Caki2 (cell line): Measurements from ENCODE around the gene TGFBR1. TPM values are rescaled to one million over a fixed set of nuclear protein-coding genes. Genes with fewer than 3 reads are reported as not detected.

ENCODE experiments used
- DNase-seq: peaks from one replicate; pipeline ENCODE4 v3.0.0-alpha.2; 2015; ENCODE audit warnings: low read depth
- in situ Hi-C: cut with HindIII; loops from 2 replicates; pipeline ENCODE4 v1.10.0; 2016; ENCODE audit warnings: low sequenced_read_pairs, low pct_unique_long_range_greater_than_20kb, mixed read lengths
- total RNA-seq: library from RNA; depleted of rRNA; stranded (reverse); fragments of >200 nt; shearing (Covaris generic); gene quantifications from 2 replicates; pipeline ENCODE4 v1.2.3, GENCODE V29; 2014; ENCODE audit warnings: low replicate concordance

TGFBR1 gene
- total RNA-seq, 1 experiment from 2014 or later, result 8.1 TPM

DNA sequence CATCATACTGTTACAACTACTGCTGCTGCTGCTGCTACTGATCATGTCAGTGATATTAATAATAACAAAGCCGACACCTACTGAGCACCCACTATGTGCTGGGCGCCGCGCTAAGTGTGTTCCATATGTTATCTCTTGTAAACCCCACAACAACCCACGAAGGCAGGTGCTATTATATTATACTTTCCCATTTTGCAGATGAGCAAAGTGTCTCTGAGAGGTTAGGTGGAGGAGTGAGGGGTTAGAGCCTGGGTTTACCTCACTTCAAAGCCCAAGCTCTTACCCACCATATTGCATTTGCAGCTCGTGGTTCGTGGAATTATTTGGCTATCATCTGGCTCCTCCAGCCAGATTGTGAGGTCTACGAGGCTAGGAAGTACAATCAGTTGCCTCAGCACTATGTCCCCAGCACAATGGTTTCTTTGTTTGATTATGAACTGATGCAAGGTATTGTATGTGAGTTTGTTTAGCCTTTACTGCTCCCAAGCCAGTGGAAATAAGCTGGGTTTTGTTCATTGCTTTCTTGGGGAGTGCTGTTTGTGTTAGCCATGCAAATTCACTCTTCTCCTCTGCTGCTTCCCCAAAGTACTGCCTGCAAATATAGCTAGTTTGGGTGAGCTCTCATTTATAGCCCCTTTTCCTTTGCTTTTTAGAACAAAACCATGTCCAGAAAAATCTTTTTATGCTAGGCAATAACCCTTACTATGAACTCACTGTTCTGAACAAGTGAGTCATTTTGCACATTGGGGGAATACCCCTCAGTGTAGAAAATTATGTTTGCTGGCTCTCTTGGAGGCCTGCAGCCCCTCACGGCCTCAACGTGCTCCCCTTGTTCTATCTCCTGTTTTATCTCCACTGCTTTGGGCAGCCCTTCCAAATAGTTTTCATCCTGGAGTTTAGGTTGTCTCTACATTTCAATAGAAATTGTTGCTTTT, 68.9 kb downstream of the TGFBR1 start:
- in situ Hi-C loops, result no loop called here
- DNase-seq, result no peak

DNA sequence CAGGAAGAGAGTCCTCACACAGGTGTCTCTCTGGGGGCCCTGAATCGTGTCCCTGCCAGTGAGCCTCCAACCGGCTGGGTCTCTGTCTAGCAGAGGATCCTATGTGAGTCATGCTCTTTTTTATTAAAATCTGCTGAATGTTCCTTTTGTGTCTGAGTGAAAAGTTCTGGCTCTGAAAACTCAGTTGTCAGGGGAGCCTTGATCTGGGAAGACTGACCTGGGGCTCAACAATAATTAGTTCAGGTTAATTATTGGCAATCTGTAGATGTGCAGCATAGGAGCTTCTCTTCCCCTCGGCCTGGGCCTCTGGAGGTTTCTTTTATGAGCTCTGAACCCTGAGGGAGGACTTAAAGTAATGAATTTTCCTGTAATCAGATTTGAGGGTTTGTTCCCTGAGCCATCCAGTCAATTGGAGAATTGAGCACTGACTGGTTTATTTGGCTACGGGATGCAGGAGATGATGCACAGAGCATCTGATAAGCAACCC, 71.7 kb downstream of the TGFBR1 start:
- DNase-seq, result no peak
- in situ Hi-C loops, result no loop called here

DNA sequence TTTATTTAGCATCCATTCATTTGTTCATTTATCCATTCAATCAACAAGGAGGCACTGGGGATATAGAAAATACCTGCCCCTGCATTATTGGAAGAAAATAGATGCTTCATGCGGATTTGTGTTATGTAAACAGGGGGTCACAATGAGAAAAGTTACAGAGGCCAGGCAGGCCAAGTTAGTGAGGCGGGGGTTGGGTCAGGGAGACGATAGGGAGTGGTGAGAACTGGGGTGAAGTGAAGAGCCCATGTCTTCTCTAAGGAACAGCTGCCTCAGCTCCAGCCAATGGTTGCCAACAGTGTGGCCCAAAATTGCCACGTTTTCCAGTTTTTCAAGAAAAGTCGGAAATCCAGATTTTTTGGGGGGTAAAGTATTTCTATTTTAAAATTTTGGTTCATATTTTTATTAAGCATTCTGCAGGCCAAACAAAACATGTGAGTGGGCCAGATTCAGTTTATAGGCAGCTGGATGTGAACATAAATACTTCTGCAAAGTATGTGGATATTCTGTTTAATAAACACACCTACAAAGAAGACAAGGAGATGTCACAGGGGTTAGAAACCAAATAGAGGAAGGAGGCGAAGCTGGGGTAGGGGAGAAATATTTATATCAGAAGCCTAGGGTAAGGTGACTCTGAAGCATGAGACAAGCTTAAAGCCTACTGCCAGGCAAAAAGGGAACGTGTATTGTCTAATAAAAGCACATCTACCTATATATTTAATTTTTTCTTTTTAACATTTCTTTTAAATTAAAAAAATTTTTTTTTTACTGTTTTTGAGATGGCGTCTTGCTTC, 72.9 kb downstream of the TGFBR1 start:
- DNase-seq, result no peak
- in situ Hi-C loops, result no loop called here

DNA sequence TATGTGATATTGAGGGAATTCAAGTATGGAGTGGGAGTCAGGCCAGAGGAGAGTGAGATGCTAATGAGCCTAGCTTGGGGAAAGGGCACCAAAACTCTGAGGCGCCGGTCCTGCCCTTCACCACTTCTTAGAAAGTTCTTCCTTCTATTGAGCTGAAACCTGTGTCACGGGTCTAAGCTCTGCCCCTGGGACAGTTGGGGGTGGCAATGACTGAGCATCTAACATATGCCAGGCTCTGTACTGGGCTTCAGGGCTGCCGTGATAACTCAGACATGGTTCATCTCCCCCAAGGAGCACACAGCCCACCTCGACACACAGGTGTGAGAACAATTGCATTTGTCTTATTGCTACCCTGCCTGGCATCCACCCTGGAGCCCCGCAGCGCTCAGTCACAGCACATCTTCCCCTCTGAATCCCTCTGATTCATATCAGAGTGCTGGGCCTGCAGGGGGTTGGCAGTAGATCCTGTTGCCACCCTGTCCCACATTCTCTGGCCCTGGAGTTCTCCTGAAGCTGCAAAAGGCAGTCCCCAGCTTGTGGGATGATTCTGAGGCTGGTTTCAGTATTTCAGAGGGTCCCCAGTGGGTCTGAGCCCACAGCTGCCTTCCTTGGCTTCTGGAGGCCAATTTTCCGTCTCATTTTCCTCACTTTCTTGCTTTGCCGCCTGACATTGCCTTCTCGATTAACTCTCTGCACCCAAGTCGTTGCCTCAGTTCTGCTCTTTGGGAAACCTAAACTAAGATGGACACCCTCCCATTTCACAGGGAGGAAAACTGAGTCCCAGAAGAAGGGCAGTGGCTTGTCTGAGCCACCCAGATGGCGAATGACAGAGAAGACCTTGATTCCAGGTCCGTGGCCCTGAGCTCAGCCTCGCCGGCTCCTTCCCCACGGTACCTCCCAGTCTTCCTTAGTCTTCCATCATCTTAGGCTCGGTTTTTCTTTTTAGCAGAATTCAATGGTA, 74.3 kb downstream of the TGFBR1 start:
- DNase-seq, result no peak
- in situ Hi-C loops, result no loop called here

DNA sequence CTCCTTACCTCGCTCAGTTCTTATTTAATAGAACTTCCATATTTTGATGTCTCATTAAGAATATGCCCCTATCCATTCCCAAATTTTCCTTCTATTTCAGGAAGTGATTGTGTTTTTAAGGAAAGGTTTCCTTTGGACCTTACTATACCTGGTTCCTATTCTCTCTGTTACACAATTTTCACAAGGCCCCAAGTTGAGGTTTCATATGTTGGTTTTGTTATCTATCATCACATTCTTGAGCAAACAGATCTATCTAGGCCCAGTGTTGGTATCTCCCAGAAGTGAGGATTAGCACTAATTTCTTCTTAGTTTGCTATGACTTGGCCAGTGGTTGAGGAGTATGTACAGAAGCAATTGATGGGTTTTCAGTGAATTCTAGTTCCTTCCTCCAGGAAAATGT, 75.3 kb downstream of the TGFBR1 start:
- in situ Hi-C loops, result no loop called here
- no peak for DNase-seq

DNA sequence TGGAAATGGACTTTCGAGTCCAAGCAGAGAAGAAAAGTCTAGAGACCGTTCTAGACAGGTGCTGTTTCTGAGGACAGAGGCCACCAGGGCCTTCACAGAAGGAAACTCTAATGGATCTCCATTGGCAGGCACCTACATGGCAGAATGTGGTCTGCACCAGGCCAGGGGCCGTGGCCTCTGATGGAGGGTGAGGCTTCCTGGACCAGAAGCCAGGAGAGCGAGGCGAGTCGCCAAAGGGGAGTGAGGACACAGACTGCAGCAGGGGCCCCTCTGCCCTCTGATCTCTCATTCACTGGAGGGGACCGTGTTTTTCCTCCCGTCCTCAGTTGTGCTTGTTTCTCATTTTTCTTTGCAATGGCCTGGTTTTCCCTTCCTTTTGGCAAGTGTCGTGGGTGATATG, 75.7 kb downstream of the TGFBR1 start:
- no peak for DNase-seq
- in situ Hi-C loops, result no loop called here

DNA sequence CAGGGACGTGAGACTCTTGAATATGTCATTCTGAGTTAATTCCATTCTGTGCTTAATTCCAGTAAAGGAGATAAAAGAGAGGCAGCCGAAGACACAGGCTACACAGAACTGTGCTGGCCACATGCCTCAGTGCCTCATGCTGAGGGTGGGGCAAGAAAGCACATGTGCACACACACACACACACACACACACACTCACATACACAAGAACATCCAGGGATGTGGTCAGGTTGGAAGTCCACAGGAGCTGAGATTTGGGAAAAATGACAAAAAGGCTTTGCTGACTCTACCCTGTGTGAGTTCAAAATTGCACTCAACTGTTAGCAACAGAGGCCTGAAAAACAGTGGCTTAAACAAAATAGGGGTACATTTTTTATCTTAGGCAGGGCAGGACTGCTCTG, 76.3 kb downstream of the TGFBR1 start:
- in situ Hi-C loops, result no loop called here
- no peak for DNase-seq

DNA sequence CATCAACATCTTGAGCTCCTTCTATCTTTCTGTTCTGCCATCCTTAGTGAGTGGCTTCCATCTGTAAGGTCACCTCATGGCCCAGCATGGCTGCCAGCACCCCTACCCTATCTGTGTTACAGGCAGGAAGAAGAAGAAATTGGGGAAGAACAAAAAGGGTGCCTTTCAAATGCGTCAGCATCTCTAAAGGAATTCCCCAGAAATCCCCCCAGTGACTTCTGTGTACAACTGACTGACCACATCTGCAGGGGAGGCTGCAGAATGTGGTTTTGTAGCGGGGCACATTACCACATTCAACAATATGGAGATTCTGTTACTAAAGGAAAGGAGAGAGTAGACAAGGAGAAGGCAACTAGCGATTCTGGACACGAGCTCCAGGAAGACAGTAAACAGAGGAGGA, 76.7 kb downstream of the TGFBR1 start:
- in situ Hi-C loops, result no loop called here
- no peak for DNase-seq

DNA sequence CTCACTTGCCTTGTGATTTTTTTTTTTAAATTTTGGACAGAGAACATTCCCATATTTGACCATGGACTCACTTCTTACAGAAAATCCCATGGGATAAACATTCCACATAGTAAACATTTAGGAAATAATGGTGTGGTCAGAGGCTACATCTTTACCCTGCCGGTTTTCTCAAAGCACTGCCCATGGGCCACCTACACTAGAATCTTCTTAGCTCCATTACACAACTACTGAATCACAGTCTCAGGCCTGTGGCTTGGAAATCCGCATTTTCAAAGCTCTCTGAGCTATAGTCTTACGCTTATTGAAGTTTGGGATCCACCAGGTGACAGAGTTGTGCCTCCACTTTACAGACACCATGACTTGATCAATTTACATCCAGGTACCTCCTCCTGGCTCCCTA, 77.4 kb downstream of the TGFBR1 start:
- in situ Hi-C loops, result no loop called here
- no peak for DNase-seq

DNA sequence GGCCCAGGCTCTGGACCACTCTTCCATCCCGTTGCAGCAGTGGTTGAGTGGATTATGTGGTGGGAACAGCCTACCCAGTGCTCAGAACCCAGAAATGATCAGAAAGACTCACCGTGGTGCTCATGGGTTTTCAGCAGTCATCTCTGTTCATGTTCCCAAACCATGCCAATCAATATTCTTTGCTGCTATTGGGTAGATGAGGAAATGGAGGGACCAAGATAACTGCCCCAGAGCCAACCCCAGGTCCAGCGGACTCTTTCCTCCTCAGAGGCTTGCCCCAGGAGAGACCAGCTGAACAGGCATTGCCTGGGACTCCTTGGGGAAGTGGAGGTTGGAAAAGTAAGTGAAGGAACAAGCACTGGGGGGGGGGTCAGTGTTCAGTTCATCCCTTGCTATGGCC, 78.7 kb downstream of the TGFBR1 start:
- DNase-seq, result no peak
- in situ Hi-C loops, result no loop called here

DNA sequence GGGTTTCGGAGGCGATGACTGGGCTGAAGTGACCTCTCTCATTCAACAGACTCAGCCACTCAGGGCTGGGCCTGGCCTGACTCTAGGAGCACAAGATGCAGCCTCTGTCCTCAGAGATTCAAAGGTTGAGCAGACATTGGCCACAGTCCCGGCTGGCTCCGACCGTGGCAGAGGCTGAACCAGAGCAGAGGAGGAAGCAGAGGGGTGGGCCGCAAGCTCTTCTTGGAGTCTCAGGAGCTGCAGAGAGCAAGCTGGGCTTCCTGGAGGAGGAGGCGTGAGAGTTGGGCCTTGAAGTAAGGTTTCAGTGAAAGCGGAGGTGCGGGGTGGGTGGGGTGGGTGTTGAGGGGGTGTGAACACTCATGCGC, 79.2 kb downstream of the TGFBR1 start:
- in situ Hi-C loops, result no loop called here
- DNase-seq, result no peak

DNA sequence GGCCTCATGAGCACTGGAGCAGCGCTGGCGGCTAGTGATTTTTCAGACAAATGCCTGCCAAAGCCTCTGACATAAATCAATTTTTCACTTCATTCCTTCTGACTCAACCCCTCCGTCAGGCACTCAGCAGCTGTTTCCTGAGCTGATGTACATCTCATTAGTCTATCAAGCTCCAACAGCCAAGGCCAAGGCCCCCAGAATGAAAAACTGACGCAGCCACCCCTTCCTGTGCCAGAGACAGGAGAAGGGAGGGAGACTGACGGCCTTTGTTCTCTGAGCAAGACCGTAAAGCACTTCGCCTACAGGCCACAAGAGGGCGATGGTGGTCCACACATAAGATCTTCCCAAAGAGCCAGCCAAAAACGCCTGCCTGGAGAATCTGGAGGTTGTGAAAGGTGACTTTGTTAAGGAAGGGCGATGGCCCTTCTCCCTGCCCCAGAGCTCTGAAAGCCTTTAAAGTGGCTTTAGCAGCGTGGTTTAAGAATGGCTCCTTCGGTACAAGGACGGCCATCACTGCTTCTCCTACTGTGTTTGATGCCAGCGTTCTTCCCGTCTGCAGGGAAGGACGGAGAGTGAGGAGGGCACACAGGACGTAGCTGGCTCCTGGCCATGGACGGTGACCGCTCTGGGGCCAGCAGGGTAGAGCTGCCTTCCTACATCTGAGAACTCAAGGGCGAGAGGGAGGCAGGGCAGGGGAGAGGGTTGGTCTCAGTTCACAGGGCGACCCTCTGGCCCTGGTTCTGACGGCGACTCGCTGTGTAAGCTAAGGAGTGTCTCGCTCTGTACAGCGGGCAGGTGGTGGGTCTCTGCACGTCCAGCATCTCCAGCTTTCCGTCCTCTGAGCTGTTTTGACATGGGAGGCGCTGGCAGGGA, 79.8 kb downstream of the TGFBR1 start:
- peak; percentile 78 for DNase-seq
- in situ Hi-C loops, result no loop called here

DNA sequence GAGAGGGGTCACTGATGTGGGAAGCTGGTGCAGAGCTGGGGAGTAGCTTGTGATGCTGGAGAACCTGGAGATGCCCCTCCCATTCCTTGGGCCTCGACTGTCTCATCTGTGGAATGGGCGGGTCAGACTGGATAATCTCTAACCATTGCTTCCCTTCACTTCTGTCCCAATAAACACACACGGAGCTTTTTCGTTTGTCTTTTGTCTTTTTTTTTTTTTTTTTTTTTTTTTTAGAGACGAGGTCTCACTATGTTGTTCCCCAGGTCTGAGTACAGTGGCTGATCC, 80.4 kb downstream of the TGFBR1 start:
- in situ Hi-C loops, result no loop called here
- DNase-seq, result no peak

DNA sequence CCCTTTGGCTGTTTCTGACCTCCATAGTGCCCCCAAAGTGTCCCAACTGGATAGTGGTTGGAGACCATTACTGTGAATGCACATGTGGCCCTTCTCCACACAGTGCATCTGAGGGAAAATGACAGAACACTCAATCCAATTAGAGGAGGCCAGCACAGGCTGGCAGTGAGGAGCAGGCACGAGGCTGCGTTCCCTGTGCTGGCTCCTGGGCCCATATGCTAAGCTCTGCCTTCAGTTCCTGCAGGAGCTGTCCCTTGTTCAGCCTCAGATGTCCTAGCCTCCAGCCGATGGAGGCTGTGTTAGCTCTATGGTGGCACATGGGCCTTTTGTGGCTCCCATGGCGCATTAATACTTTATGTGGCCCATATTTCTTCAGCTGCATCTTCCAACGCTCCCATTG, 81.0 kb downstream of the TGFBR1 start:
- DNase-seq, result no peak
- in situ Hi-C loops, result no loop called here

DNA sequence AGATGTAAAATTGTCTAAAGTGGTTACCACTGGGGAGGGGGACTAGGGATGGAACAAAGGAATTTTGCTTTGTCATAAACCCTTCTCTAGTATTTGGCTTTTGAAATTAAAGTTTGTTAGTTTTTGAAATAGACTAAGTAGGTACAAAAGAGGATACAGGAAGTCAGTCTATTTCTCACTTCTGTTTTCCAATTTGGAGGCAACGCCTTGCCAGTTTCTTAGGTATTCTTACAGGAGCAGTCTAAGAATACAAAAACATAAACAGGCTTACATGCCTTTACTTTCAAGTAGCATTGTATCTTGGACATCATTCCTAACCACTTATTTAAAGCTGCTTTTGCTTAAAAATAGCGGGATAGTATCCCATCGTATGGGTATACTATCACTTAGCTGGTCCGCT, 82.4 kb downstream of the TGFBR1 start:
- in situ Hi-C loops, result no loop called here

DNA sequence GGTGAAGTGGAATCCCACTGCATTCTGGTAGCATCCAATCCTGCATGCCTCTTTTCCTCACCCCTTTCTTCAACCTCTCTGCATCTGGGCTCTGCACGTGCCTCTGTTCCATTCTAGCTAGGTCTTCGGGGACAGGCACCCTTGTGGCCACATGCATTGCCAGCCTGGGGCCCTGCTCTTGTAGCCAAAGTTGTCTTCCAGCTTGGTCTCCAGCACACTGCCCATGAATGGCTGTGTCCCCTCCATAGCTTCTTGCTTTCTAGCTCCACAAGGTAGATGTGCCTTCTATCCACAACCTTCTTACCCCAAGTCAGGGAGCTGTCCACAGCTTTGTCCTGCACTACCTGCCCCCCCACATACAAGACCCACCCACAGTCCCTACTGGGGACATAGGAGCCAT, 84.3 kb downstream of the TGFBR1 start:
- in situ Hi-C loops, result no loop called here
- no peak for DNase-seq

More for the DNA sequence above, 82.4 kb downstream of the TGFBR1 start:
- no peak for DNase-seq

DNA sequence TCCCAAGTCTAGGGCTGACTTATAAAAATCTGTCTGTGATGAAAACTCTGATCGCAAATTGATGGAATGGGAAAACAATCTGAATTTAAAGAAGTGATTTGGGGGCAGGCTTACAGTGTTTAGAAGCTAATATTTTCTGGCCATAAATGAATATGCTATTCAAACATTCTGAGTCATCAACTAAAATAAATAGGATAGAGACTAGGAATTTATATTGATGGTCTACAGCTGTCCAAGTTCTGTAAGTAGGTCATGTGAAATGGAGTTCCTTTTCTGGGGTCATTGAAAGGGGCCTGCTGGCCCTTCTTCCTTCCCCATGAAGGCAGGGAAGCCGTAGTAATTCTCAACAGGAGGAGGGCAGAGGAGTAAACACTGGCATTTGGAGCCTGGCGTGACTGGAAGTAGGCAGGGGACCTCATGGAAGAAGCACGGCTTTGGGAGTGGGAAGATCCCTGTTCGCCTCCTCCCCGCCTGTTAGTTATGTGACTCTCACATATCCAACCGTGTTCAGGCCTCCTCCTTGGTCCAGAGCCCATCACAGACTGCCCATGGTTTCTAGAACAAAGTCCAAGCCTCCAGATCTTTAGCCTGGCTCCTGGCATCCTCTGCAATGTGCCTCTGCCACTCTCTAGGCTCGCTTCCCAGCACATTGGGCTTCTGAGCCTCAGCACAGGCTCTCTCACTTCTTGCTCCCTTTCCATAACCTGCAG, 85.1 kb downstream of the TGFBR1 start:
- in situ Hi-C loops, result no loop called here

More for the DNA sequence above, 85.1 kb downstream of the TGFBR1 start:
- no peak for DNase-seq
